ENCODE data around the gene HOXA6. TPM values are rescaled to one million over a fixed set of nuclear protein-coding genes. Genes with fewer than 3 reads are reported as not detected.
A peak's percentile ranks its signal among the peaks of the same experiment; 100 is the strongest.

The HOXA6 gene
- total RNA-seq, 1 donor, result 11.2 TPM

DNA sequence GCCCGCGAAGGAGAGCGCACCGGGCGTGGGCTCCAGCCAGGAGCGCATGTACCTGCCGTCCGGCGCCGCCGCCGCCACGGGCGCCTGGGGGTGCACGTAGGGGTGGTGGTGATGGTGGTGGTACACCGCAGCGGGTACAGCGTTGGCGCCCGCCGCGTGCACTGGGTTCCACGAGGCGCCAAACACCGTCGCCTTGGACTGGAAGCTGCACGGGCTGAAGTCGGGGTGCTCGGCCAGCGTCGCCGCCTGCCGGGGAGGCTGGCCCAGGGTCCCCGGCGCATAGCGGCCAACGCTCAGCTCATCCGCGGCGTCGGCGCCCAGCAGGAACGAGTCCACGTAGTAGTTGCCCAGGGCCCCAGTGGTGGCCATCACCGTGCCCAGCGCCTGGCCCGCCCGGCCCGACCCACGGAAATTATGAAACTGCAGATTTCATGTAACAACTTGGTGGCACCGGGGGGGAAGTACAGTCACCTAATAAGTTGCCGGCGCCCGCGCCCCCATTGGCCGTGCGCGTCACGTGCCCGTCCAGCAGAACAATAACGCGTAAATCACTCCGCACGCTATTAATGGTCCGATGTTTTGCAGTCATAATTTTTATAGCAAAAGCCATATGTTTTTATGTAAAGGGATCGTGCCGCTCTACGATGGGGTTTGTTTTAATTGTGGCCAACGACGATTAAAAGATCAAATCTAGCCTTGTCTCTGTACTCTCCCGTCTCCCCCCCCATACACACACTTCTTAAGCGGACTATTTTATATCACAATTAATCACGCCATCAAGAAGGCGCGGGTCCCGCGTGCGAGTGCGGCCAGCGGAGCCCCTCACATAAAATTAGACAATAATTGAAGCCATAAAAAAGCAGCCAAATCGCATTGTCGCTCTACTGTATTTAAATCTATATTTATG is 17.8 kb upstream of the HOXA6 start, which contains the start of gene HOXA9:
HOXA9 (minus strand) TSS at position 449 of the 907 bp plus-strand sequence; CDS start at position 369, 80 bp downstream.
- H3K4me3 ChIP-seq (ENCODE audit: low read depth, low read length), result peak within 1 kb of the TSS; percentile 67
- TF ChIP-seq, protein P1, sequence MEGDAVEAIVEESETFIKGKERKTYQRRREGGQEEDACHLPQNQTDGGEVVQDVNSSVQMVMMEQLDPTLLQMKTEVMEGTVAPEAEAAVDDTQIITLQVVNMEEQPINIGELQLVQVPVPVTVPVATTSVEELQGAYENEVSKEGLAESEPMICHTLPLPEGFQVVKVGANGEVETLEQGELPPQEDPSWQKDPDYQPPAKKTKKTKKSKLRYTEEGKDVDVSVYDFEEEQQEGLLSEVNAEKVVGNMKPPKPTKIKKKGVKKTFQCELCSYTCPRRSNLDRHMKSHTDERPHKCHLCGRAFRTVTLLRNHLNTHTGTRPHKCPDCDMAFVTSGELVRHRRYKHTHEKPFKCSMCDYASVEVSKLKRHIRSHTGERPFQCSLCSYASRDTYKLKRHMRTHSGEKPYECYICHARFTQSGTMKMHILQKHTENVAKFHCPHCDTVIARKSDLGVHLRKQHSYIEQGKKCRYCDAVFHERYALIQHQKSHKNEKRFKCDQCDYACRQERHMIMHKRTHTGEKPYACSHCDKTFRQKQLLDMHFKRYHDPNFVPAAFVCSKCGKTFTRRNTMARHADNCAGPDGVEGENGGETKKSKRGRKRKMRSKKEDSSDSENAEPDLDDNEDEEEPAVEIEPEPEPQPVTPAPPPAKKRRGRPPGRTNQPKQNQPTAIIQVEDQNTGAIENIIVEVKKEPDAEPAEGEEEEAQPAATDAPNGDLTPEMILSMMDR (IDR thresholded peaks at IDR 0.05; ENCODE audit: insufficient read depth, low read depth, low read length), result no peak
- peak; percentile 97 for DNase-seq (ENCODE audit: low read depth)

DNA sequence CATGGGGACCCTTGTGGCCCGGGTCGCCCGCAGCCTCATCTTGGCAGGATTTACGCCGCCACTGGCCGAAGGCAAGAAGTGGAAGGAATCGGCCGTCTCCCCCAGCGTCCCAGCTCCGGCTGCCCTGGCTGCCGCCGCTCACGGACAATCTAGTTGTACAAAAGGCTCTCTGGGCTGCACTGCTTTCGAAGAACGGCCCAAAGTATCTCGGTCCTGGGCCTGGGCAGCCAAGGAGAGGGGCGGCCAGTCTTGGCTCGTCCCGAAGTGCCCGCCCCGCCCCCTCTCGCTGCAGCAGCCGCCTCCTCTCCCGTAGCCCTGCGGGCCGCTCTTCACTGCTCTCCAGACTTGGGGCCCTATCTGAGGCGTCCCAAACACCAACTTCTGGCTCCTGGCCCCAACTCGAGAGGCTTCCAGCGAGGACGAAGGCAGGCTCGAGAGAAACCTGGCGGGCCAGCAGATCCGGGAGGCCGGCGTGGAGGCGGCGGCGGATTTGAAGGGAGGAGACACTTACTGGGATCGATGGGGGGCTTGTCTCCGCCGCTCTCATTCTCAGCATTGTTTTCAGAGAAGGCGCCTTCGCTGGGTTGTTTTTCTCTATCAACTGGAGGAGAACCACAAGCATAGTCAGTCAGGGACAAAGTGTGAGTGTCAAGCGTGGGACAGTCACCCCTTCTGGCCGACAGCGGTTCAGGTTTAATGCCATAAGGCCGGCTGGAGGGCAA is 17.0 kb upstream of the HOXA6 start:
- peak; percentile 64 for DNase-seq (ENCODE audit: low read depth)
- peak overlapping the region; percentile 67 for H3K4me3 ChIP-seq (ENCODE audit: low read depth, low read length)
- TF ChIP-seq, protein P1 (IDR thresholded peaks at IDR 0.05; ENCODE audit: insufficient read depth, low read depth, low read length), result peak; percentile 17

DNA sequence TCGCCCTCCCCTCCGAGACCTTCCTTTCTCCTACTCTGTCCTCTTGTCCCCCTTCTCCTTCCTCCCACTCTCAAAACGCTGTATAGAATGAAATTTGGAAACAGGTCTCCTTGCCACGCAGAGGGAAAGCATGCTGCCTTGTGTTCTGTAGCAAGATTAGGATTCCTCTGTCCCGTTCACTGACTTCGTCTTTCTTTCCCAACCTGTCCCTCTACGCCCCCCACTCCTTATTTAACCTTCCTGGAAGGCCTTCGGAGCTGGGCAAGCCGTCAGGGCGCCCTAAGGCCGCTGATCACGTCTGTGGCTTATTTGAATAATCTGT is 16.4 kb upstream of the HOXA6 start:
- TF ChIP-seq, protein P1 (IDR thresholded peaks at IDR 0.05; ENCODE audit: insufficient read depth, low read depth, low read length), result no peak
- DNase-seq (ENCODE audit: low read depth), result no peak
- H3K4me3 ChIP-seq (ENCODE audit: low read depth, low read length), result peak overlapping the region; percentile 67

DNA sequence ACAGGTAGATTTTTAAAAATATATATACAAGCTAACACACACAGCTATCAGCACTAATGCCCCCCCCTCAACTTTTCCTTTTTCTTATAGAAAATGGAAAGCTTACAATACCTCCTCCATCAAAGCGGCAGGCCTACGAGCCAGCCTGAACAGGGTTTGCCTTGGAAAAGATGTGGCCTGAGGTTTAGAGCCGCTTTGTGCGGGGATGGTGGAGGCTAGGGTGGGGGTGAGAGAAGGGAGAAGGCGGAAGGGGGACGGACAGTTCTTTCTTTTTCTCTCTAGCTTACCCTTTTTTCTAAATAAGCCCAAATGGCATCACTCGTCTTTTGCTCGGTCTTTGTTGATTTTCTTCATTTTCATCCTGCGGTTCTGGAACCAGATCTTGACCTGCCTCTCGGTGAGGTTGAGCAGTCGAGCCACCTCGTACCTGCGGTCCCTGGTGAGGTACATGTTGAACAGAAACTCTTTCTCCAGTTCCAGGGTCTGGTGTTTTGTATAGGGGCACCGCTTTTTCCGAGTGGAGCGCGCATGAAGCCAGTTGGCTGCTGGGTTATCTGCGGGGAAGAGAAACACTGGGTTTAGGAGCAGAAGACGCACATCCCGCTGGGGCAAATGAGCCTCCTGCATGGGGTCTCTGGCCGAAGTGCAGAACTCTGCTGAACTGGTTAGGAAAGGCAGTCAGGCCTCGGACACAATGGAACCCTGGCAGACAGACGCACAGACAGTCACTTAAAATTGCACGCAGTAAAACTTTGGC is 15.9 kb upstream of the HOXA6 start:
- DNase-seq (ENCODE audit: low read depth), result peak; percentile 37
- TF ChIP-seq, protein P1 (IDR thresholded peaks at IDR 0.05; ENCODE audit: insufficient read depth, low read depth, low read length), result no peak
- peak overlapping the region; percentile 67 for H3K4me3 ChIP-seq (ENCODE audit: low read depth, low read length)

DNA sequence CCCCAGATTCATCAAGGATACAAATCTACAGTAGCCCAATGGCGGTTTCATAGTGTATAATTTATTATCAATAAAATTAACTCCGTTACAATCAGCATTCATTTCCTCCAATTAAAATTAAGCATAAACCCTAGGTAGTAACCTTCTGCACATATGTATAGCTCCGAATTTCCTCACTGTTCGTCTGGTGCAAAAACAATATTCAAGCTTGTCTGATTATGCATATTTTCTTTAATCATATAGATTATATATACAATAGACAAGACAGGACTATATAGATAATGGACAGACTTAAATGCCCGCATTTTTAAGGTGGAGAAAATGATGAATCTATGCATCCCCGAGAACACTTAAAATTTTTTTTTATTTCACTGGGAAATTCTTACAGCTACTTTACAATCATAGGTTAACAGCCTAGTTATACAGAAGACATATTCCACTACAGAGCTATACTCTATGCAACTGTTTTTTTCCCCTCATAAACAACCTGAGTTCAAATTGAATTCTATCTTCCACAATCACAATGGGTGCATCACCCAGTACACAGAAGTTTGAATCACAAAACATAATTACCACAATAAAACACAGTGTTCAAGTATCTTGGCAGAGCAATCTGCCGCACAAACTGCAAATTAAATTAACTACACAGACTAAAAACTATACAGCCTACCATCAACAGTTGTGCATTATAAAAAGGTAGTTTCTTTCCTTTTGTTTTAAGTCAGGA is 15.2 kb upstream of the HOXA6 start:
- H3K4me3 ChIP-seq (ENCODE audit: low read depth, low read length), result peak overlapping the region; percentile 67
- peak; percentile 38 for DNase-seq (ENCODE audit: low read depth)
- TF ChIP-seq, protein P1 (IDR thresholded peaks at IDR 0.05; ENCODE audit: insufficient read depth, low read depth, low read length), result no peak
